HEK293T (cell line): ENCODE results near the gene SLITRK1.

ENCODE experiments used
- BHLHE40 ChIP-seq: fragments of 450-650 bp; IDR thresholded peaks from 2 replicates; pipeline ENCODE4 v1.6.1; 2016; ENCODE audit warnings: mild to moderate bottlenecking, moderate library complexity, borderline replicate concordance
- ELF4 ChIP-seq: fragments of 450-650 bp; IDR thresholded peaks from 2 replicates; pipeline ENCODE4 v1.6.1; 2017; ENCODE audit warnings: antibody characterized with exemption
- FOXA1 ChIP-seq: fragments of 450-650 bp; IDR thresholded peaks from 2 replicates; pipeline ENCODE4 v1.6.1; 2016; ENCODE audit warnings: mild to moderate bottlenecking
- FOXK2 ChIP-seq: fragments of 450-650 bp; IDR thresholded peaks from 2 replicates; pipeline ENCODE4 v1.6.1; 2016; ENCODE audit warnings: mild to moderate bottlenecking
- FOXM1 ChIP-seq: fragments of 450-650 bp; IDR thresholded peaks from 2 replicates; pipeline ENCODE4 v1.6.1; 2017; ENCODE audit warnings: mild to moderate bottlenecking, borderline replicate concordance
- L3MBTL2 ChIP-seq: fragments of 450-650 bp; conservative IDR thresholded peaks from 2 replicates; pipeline ENCODE4 v1.6.1; 2016; ENCODE audit warnings: mild to moderate bottlenecking
- NFRKB ChIP-seq: fragments of 450-650 bp; IDR thresholded peaks from 2 replicates; pipeline ENCODE4 v1.6.1; 2016; ENCODE audit warnings: mild to moderate bottlenecking, moderate library complexity
- SP1 ChIP-seq: fragments of 450-650 bp; IDR thresholded peaks from 2 replicates; pipeline ENCODE4 v1.6.1; 2017
- ZNF384 ChIP-seq: fragments of 450-650 bp; IDR thresholded peaks from 2 replicates; pipeline ENCODE4 v1.6.1; 2016
- TF ChIP-seq, protein P1 (sequence below): fragments of 450-650 bp; IDR thresholded peaks from 2 replicates; pipeline ENCODE4 v1.6.1; 2016

GRCh38 chr13:83895994-83896580 lies 13.8 kb upstream of the SLITRK1 start:
- TF ChIP-seq, protein P1, sequence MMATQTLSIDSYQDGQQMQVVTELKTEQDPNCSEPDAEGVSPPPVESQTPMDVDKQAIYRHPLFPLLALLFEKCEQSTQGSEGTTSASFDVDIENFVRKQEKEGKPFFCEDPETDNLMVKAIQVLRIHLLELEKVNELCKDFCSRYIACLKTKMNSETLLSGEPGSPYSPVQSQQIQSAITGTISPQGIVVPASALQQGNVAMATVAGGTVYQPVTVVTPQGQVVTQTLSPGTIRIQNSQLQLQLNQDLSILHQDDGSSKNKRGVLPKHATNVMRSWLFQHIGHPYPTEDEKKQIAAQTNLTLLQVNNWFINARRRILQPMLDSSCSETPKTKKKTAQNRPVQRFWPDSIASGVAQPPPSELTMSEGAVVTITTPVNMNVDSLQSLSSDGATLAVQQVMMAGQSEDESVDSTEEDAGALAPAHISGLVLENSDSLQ = no peak
- no peak for TF ChIP-seq FOXA1
- no peak for TF ChIP-seq NFRKB
- TF ChIP-seq FOXM1 = no peak
- TF ChIP-seq L3MBTL2 = no peak
- no peak for TF ChIP-seq FOXK2
- TF ChIP-seq BHLHE40 = no peak
- TF ChIP-seq SP1 = no peak
- TF ChIP-seq ZNF384 = no peak
- no peak for TF ChIP-seq ELF4
